Skin epidermis (tissue), 12 donors: Measurements from ENCODE around the gene SLC22A2.
"Not testable (repeated sequence)": the region's sequence is repeated elsewhere in the genome, so short reads cannot be mapped to it uniquely, and the experiment has no call there.

Experiments
- H3K27ac ChIP-seq, 21 experiments: fragments of 200-600 bp; sonication (generic) in 11 of 21; one replicate each; pipeline ENCODE4 v1.5.0; 2020; ENCODE audit warnings: mild to moderate bottlenecking in 3 of 21, inconsistent platforms in 2 of 21, moderate library complexity in 2 of 21
- H3K4me3 ChIP-seq, 7 experiments: fragments of 200-600 bp; sonication (generic) in 2 of 7; one replicate each; pipeline ENCODE4 v1.5.0; 2020; ENCODE audit warnings: inconsistent platforms in 2 of 7, mild to moderate bottlenecking in 2 of 7, moderate library complexity in 1 of 7

The SLC22A2 gene

GRCh38 chr6:160253714-160254113 is 4.9 kb downstream of the SLC22A2 start:
- H3K27ac ChIP-seq: no peak overlapping the region
- H3K4me3 ChIP-seq: no peak overlapping the region

DNA sequence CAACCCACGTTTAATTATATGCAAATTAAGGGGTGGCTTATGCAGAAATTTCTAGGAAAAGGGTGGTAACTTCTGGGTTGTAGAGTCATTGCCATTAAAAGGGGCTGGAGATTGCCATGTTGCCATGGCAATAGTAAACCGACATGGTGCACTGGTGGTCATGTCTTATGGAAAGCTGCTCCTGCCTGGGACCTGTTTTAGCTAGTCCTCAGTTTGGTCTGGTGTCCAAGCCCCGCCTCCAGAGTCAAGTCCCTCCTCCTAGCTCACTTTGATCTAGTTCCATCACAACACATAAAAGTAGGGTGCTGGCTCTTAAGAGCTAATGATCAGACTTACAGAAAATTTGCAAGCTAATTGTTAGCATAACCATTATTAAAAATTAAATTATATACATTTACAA is 5.3 kb downstream of the SLC22A2 start:
- Histone ChIP-seq H3K4me3 (no peak overlapping the region), H3K27ac (no peak overlapping the region)

DNA sequence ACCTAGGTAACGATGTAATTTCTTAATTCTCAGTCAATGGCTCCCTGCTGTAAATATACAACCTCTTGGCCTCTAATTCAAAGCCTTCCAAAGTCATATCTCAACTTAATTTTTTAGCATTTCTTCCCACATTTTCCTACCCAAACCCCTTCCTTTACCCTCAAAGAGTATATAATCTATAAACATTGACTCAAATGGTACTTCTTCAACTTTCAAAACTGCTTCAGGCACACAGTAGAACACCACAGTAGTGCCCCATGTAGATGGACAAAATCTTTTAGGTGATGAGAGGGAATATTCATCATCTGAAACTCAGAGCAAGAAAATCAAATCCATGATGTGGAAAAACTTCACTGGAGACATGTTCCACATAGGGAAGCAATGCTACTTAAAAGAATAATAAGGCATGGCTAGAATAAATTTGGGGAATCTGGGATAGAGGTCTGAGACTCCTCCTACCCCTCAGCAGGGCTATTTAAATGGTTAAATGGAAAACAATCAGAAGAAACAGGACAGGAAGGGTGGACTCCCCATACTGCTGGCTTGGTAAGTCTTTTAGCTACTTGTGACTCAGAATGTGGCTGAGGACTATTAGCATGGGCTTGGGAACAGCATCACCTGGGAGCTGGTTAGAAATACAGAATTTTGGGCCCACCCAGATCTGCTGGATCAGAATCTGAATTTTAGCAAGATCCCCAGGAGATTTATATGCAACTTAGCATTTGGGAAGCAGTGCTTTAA is 6.4 kb downstream of the SLC22A2 start:
- H3K4me3 ChIP-seq: no peak overlapping the region
- H3K27ac ChIP-seq: no peak overlapping the region

GRCh38 chr6:160249671-160250070 is 8.9 kb downstream of the SLC22A2 start:
- Histone ChIP-seq H3K27ac (peak overlapping the region in 2 of 21 experiments; percentile 4 to 38), H3K4me3 (no peak overlapping the region)

GRCh38 chr6:160248538-160248937 is 10.1 kb downstream of the SLC22A2 start:
- H3K4me3 ChIP-seq: no peak overlapping the region
- H3K27ac ChIP-seq: peak overlapping the region in 4 of 21 experiments; percentile 35 to 70 (median 48)

DNA sequence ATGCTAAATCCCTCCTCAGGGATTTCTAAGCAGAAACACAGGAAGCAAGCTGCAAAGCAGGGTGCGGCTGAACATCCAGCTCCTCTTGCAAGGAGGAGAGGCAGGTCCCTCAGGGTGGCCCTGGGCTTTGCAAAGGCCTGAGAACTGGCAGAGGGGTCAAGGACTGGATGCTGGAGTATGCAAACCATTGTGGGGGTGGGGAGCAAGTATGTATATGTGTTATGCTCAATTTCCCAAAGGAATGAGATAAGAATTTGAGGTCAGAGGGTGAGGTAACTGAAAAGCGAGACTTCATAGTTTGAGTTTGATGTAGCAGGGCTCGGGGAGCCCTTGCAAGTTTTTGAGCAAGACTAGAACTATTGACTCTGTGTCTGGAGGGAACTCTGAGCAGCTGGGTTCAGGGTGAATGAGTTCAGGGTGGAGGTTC is 11.2 kb downstream of the SLC22A2 start:
- no peak overlapping the region for H3K27ac ChIP-seq
- no peak overlapping the region for H3K4me3 ChIP-seq

DNA sequence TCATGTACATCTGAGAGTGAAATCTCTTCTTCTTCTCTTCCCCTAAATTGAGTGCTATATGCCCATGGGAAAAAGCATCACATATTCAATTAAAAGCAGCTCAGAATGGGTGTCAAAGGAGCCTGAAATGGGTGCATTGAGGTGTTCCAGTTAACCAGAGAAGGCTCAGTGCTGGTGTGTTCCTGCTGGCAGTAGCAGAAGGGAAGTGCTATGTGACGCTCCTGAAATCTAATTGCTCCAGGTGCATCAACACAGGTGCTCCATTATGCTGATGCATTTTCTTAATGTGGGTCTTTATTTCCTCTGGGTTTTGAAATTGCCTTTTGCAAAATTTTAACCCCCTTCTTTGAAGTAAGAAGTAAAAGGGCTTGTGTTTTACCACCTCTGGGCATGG is 17.9 kb downstream of the SLC22A2 start:
- no peak overlapping the region for H3K27ac ChIP-seq
- H3K4me3 ChIP-seq: no peak overlapping the region

GRCh38 chr6:160239929-160240690 is 18.5 kb downstream of the SLC22A2 start:
- H3K27ac ChIP-seq: no peak overlapping the region
- H3K4me3 ChIP-seq: no peak overlapping the region

GRCh38 chr6:160238761-160239751 is 19.6 kb downstream of the SLC22A2 start:
- Histone ChIP-seq H3K27ac (peak overlapping the region in 6 of 21 experiments; percentile 18 to 68 (median 44)), H3K4me3 (no peak overlapping the region)

DNA sequence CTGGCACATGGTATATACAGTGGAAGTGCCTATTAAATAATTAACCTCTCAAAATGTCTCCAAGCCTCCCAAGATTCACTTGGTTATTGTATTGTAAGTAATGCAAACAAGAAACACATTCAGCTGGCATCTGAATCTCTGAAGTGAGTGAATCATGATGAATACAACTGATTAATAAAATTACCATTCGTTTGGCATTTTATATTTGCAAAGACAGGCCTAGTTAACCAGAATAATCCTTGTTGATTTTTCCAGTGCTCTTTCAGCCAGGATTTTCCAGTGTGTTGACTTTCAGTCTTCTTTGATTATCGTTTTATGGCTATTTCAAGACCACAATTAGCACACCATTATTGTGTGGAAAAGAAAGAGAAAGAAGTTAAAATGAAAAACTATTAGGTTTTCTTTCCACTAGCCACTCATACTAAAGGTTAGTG is 20.3 kb downstream of the SLC22A2 start:
- peak overlapping the region in 6 of 21 experiments; percentile 14 to 68 (median 45) for H3K27ac ChIP-seq
- no peak overlapping the region for H3K4me3 ChIP-seq

DNA sequence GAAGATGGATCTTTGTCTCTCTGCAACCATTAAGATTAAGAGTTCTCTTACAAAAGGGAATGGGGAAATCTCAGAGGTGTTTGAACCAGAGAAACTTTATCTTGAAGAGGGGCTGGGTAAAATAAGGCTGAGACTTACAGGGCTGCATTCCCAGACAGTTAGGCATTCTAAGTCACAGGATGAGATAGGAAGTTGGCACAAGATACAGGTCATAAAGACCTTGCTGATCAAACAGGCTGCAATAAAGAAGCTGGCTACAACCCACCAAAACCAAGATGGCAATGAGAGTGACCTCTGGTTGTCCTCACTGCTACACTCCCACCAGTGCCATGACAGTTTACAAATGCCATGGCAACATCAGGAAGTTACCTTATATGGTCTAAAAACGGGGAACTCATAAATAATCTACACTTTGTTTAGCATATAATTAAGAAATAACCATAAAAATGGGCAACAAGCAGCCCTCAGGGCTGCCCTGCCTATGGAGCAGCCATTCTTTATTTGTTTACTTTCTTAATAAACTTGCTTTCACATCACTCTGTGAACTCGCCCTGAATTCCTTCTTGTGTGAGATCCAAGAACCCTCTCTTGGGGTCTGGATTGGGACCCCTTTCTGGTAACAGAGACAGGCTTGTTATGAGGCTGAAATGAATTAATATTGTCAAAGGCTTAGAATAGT is 20.9 kb downstream of the SLC22A2 start:
- H3K27ac ChIP-seq: peak overlapping the region in 4 of 21 experiments; percentile 14 to 68 (median 39)
- H3K4me3 ChIP-seq: not testable (repeated sequence)

DNA sequence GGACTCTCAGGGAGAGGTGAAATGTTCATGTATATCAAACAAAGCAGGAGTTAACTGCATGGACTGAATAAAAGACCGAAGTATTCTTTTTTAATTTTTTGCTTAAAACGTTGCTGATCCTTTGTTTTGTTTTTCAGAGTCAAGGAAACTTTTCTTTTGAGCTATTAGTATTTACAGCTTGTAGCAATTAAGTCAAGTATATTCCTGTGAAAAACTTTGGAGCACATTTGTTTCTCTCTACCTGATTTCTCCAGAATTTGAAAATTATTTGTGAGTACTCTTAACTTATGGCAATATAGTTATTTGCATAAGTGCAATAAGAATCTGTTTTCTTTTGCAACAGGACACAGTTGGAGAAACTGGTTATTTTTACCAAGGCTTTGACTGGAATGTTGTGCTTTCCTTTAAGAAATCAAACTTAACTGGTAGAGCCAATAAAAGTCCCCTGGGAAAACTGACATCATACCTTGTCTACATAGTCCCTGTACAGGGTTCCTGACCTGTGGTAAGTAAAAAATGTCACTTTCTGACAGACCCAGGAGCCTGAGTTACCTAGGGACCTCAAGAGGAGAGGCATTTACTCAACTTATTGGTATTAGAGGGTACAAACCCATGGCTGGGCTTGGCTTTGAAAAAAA is 22.3 kb downstream of the SLC22A2 start:
- H3K4me3 ChIP-seq: not testable (repeated sequence)
- peak overlapping the region in 1 of 21 experiments; percentile 68 for H3K27ac ChIP-seq

- not testable (repeated sequence) for H3K4me3 ChIP-seq, H3K27ac ChIP-seq
These were observed 24.5 kb downstream of the SLC22A2 start for GRCh38 chr6:160233950-160234640.

DNA sequence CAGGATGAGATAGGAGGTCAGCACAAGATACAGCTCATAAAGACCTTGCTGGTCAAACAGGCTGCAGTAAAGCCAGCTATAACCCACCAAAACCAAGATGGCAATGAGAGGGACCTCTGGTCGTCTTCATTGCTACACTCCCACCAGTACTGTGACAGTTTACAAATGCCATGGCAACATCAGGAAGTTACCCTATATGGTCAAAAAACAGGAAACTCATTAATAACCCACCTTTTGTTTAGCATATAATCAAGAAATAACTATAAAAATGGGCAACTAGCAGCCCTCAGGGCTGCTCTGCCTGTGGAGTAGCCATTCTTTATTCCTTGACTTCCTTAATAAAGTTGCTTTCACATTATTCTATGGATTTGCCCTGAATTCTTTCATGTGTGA is 30.9 kb downstream of the SLC22A2 start:
- Histone ChIP-seq H3K4me3 (no peak overlapping the region), H3K27ac (no peak overlapping the region)

DNA sequence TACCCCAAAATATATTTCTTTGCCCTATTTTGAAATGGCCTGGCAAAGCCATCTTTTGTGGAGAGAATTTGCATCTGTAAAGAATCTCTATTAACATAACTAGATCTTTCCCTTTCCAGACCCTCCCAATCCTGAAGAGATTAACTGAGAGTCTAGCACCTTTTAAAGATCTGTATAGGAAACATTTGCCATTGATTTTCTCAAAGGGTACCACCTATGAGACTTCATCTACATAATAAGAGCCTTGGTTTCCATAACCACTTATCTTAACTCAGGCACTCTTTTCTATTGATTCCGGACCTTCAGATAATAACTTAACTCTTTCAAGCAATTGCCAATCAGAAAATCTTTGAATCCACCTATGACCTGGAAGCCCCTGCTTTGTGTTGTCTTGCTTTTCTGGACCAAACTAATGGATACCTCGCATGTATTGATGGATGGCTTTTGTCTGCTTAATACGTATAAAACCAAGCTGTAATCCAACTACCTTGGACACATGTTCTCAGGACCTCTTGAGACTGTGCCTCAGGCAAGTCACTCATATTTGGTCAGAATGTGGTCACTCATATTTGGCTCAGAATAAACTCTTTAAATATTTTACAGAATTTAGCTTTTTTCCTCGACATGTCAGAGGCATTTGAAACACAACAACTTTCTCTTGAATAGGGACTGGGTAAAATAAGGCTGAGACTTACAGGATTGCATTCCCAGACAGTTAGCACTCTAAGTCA is 31.4 kb downstream of the SLC22A2 start:
- Histone ChIP-seq H3K27ac (peak overlapping the region in 1 of 21 experiments; percentile 72), H3K4me3 (no peak overlapping the region)

GRCh38 chr6:160226118-160226591 is 32.5 kb downstream of the SLC22A2 start:
- H3K27ac ChIP-seq: peak overlapping the region in 1 of 21 experiments; percentile 72
- no peak overlapping the region for H3K4me3 ChIP-seq

- Histone ChIP-seq H3K4me3 (no peak overlapping the region), H3K27ac (no peak overlapping the region)
These were observed 33.9 kb downstream of the SLC22A2 start for GRCh38 chr6:160224639-160225237.
